ENCODE results near the gene PRPF19. TPM values are rescaled to one million over a fixed set of nuclear protein-coding genes. Genes with fewer than 3 reads are reported as not detected.

The PRPF19 gene
- total and polyA plus RNA-seq, 2 of the 4 experiments (the other 2 are of a cell fraction): 29.8 to 50.4 TPM

DNA sequence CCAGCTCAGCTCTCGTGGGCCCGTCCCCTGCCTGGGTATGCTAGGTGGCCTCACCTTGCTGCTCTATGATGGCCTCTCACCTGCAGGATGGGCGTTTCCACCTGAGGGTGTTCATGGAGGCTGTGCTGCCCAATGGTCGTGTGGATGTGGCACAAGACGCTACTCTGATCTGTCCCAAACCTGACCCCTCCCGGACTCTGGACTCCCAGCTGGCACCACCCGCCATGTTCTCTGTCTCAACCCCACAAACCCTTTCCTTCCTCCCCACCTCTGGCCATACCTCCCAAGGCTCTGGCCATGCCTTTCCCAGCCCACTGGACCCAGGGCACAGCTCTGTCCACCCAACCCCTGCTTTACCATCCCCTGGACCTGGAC is 36.9 kb downstream of the PRPF19 start:
- peaks cover 23% of the 10 kb centered on the region for H3K9me1 ChIP-seq (ENCODE audit: insufficient read depth, low read length)
- BruUV-seq (replicated peaks): no TSS peak
- no peaks in the 10 kb centered on the region for H3K9me3 ChIP-seq (ENCODE audit: control insufficient read depth, insufficient read depth, low read length)
- no peak overlapping the region for H3K27ac ChIP-seq (ENCODE audit: insufficient read depth, low read length)
- H4K5ac ChIP-seq (ENCODE audit: low read depth, low read length): no peak overlapping the region
- H4K91ac ChIP-seq (ENCODE audit: insufficient read depth, low read depth, low read length): no peak overlapping the region
- H2AFZ ChIP-seq (replicated peaks; ENCODE audit: low read length, poor library complexity): no peak overlapping the region
- H2BK120ac ChIP-seq (ENCODE audit: low read depth, low read length): no peak overlapping the region
- H3K4me1 ChIP-seq (ENCODE audit: control insufficient read depth, insufficient read depth, low read length): peaks cover 22% of the 10 kb centered on the region
- POLR2A ChIA-PET (ENCODE audit: unreplicated experiment): interaction anchor here (0.6 kb wide), 1 partner anchor 1629 kb away, joined by 3 read pairs; no protein-coding TSS in a partner anchor
- H3K56ac ChIP-seq (ENCODE audit: extremely low read depth, insufficient read depth, low read length): no peak overlapping the region
- H2AK5ac ChIP-seq (ENCODE audit: low read depth, low read length): no peak overlapping the region
- dilution Hi-C loops (cut with HindIII; ENCODE audit: low sequenced_read_pairs, unreplicated experiment) (no loop called here), intact Hi-C loops (cut with micrococcal nuclease) (no loop called here), in situ Hi-C loops (cut with MboI; ENCODE audit: low sequenced_read_pairs) (no loop called here)
- H2BK20ac ChIP-seq (ENCODE audit: low read depth, low read length): no peak overlapping the region
- H4K8ac ChIP-seq (ENCODE audit: low read depth in 2 of 2, low read length in 2 of 2): no peak overlapping the region
- H3K4ac ChIP-seq (ENCODE audit: low read depth, low read length): no peak overlapping the region
- 0 out of 4 replicates have a peak, but pooled peaks cover 0 to 3% of the 10 kb centered on the region in 2 experiments for H3K79me1 ChIP-seq (ENCODE audit: low read depth in 1 of 2, low read length in 2 of 2)
- no peak for ATAC-seq (ENCODE audit: low read depth)
- no peak overlapping the region for H2BK15ac ChIP-seq (ENCODE audit: low read depth, low read length)
- 96% methylated on average over 4 of the region's 7 CpGs; no CpG with 5 or more reads in 1 of the 2 experiments for WGBS, 2 experiments (ENCODE audit: extremely low coverage in 2 of 2, insufficient read length in 1 of 2)
- no peak for DNase-seq
- no peak overlapping the region for H2AK9ac ChIP-seq (replicated peaks; ENCODE audit: low read depth, low read length, poor library complexity)
- H3K14ac ChIP-seq (replicated peaks; ENCODE audit: low read depth, low read length): no peak overlapping the region
- TF ChIP-seq RFX5 (IDR thresholded peaks at IDR 0.05; ENCODE audit: low read depth, low read length) (no peak), FOS (IDR thresholded peaks at IDR 0.05; ENCODE audit: low read depth, low read length) (no peak), SMC3 (IDR thresholded peaks at IDR 0.05; ENCODE audit: low read depth, low read length) (no peak), MAFK (IDR thresholded peaks at IDR 0.05; ENCODE audit: low read depth, low read length) (no peak)
- H4K20me1 ChIP-seq (ENCODE audit: insufficient read depth, low read length): no peaks in the 10 kb centered on the region
- no peaks in the 10 kb centered on the region for H3K36me3 ChIP-seq (ENCODE audit: control insufficient read depth, insufficient read depth, low read length)
- CTCF ChIA-PET: no interaction called here
- no peak overlapping the region for H3K4me2 ChIP-seq (ENCODE audit: low read depth, low read length)
- no peak overlapping the region for H3K23ac ChIP-seq (ENCODE audit: low read depth, low read length)
- peaks cover 5% of the 10 kb centered on the region for H3K27me3 ChIP-seq (ENCODE audit: control insufficient read depth, insufficient read depth, low read length)
- H3K9ac ChIP-seq (ENCODE audit: low read depth, low read length): no peak overlapping the region
- no peak overlapping the region for H3K18ac ChIP-seq (ENCODE audit: low read depth, low read length)
- no peak overlapping the region for H3K4me3 ChIP-seq (ENCODE audit: insufficient read depth, low read depth, low read length)
- H2BK5ac ChIP-seq (ENCODE audit: low read depth, low read length, poor library complexity, severe bottlenecking): no peak overlapping the region
